ENCODE measurements around the gene FUZ.

The FUZ gene, protein sequence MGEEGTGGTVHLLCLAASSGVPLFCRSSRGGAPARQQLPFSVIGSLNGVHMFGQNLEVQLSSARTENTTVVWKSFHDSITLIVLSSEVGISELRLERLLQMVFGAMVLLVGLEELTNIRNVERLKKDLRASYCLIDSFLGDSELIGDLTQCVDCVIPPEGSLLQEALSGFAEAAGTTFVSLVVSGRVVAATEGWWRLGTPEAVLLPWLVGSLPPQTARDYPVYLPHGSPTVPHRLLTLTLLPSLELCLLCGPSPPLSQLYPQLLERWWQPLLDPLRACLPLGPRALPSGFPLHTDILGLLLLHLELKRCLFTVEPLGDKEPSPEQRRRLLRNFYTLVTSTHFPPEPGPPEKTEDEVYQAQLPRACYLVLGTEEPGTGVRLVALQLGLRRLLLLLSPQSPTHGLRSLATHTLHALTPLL
- total RNA-seq: 7.0 to 10.1 reads per million in 2 experiments

GRCh38 chr19:49812997-49813861, at the start of gene FUZ:
Gene FUZ (minus strand): TSS chr19:49813292. CDS start chr19:49813106, 186 bp downstream.
- peak; percentile 90 for DNase-seq (ENCODE audit: low read depth)

DNA sequence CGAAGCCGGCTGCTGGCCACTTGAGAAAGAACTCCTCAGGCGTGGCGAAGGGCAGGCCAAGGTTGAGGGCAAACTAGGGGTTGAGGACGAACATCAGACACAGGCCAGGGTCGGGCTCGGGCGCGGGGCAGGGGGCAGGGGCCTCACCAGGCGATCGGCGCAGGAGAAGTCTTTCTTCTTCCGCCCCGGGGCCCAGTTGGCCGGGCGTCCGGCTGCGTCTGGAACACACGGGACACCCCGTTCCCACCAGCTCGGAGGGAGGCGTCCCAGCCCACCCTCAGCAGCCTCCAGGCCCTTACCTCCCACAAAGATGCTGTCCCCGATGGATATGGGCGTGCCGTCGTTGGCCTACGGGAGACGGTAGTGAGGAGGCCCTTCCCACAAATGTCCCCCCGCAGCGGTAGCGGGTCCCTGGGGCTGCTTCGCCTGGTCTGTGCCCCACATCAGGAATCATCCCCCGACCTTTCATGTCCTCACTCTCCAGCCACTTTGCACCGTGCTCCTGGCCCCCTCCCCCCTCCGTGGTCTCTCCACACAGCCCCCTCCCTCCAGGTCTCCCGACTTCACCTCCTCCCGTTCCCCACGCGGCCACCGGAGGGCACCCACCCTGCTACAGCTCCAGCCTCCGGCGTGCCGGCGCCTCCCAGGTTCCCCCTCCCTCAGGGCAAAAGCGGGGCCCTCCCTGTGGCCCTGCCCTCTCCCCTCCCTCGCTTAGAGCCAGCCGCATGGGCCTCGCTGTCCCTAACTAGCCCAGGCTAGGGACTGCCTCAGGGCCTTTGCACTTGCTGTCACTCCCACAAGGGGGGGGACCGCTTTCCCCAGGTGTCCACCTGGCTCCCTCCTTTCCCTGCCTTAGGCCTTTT, 49.5 kb upstream of the FUZ start:
- DNase-seq (ENCODE audit: low read depth): no peak

DNA sequence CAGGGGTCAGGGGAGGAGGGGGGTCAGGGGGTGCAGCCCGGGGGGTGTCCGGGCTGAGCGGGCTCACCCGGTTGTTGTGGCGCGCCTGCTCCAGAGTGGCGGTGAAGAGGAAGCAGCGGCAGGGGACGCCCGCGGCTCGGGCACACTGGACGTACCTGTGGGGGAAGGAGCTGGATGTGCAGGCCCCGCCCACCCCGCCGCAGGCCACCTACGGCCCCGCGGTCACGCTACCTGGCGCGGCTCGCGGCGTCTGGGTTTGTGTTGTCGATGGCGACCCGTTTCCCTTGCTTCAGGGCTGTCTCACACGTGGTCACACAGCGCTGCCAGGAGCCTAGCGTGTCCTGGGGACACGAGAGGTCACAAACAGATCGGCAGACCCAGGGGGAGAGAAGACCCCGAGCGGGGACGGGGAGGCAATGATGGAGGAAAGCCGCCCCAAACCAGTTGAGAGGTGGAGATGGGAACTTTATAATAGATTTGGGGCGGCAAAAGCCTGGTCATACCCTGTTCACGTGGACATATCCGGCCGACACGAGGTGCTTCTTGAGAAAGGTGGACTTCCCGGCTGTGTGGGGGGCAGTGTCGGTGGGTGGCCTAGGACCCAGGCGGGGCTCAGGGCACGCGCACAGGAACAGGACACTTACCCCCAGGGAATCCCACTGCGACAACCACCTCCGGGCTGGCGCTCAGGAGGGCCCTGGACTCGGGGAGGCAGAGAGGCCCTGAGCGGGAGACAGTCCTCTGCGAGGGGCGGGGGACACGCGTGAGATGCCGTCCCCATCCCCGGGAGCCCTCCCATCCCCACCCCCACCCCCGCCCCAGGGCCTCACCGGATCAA, 48.7 kb upstream of the FUZ start:
- no peak for DNase-seq (ENCODE audit: low read depth)

DNA sequence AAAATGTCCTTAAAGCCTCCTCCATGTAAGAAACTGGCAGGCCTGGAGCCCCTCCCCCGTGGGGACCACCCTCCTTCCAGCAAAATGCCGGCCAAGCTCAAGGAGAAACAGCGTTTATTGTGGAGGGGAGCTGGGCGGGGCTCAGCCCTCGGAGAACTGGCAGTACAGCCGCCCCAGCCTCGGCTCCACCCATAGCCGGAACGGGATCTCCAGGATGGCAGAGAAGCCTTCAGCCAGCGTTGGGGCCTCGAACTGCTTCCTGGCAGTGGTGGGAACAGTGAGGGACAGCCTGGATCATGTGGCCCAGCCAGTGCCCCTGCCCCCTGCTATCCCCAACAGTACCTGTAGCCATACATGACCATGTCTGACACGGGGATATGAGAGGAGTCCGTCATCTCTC, 48.0 kb upstream of the FUZ start:
- no peak for DNase-seq (ENCODE audit: low read depth)

- DNase-seq (ENCODE audit: low read depth): no peak
Measured at GRCh38 chr19:49860336-49861102, 47.4 kb upstream of the FUZ start.

GRCh38 chr19:49859682-49860335, 46.7 kb upstream of the FUZ start:
- DNase-seq (ENCODE audit: low read depth): no peak

GRCh38 chr19:49858088-49858985, 45.2 kb upstream of the FUZ start:
- no peak for DNase-seq (ENCODE audit: low read depth)

DNA sequence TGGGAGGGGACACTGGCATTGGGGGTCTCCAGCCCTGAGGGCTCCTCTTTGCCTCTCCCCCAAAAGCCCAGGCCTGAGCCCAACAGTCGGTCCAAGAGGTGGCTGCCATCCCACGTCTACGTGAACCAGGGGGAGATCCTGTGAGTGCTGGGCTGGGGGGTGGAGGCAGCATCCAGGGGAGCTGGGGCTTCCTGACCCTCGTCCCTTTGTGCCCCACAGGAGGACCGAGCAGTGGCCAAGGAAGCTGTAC, 44.7 kb upstream of the FUZ start:
- DNase-seq (ENCODE audit: low read depth): no peak

DNA sequence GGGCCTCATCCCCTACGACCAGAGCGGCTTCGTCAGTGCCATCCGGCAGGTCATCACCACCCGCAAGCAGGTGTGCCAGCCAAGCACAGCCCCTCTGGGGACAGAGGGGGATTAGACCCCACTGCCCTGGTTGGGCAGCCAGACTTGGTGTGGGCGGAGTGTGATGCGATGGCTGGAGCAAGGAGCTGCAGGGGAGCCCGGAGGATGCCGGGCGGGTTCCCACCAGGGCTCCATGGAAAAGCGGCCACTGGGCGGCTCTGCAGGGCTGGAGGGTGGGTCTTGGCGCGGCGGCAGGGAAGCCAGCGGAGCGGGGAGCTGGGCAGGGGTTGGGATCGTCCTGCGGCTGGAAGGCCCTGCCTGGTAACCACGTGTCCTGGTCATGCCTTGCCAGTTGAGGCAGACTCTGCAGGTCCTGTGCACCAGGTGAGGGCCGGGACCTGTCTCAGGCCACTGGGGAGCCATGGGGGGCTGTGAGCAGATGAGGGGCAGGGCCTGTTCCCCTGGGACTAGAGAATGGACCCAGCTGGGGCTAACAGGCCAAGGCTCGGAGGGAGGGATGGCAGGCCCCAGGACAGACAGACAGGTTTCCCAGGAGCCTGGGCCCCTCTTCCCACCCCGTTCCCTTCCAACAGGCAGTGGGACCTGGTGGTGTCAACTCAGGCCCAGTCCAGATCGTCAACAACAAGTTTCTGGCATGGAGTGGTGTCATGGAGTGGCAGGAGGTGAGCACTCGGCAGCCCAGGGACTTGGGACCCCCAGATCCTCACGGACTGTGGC, 44.2 kb upstream of the FUZ start:
- no peak for DNase-seq (ENCODE audit: low read depth)

DNA sequence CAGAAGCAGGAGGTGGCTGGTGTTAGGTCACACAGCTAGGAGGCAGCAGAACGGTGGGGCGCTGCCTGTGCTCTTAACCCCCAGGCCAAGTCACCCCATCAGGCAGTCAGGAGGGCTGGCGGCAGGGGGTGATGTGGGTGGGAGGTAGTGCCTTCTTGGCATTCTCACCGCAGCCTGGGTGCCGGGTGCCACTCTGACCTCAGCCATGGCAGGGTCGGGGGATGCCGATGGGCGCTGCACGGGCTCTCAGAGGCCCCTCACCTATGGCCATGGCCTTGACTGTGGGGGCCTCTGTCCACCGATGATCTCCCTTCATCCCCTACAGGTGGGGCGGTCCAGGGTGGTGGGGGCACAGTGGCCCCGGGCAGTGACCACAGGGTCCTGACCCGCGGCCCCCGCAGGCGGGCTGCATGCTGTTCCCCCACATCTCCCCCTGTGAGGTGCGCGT, 43.5 kb upstream of the FUZ start:
- no peak for DNase-seq (ENCODE audit: low read depth)

GRCh38 chr19:49855676-49856573, 42.8 kb upstream of the FUZ start:
- no peak for DNase-seq (ENCODE audit: low read depth)

DNA sequence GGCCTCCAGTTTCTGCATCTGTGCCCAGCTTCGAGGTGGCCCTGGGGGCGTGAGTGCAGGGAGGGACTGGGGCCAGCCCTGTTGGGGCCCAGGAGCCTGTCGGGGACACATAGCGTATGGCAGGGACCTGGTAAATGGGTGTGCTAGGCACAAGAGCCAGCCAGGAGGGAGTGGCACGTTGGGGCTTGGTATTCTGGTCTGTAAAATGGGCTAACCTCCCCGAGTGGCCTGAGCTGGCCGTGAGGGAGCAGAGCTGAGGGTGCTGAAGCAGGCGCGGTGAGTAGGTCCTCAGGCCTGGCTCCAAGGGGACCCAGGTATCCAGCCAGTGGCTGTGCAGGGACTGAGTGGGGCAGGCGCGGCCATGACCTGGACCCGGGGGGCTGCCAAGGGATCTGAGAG, 42.2 kb upstream of the FUZ start:
- DNase-seq (ENCODE audit: low read depth): no peak

GRCh38 chr19:49854378-49855263, 41.5 kb upstream of the FUZ start:
- no peak for DNase-seq (ENCODE audit: low read depth)

GRCh38 chr19:49853852-49854377, 40.8 kb upstream of the FUZ start:
- no peak for DNase-seq (ENCODE audit: low read depth)

GRCh38 chr19:49852631-49853126, 39.6 kb upstream of the FUZ start:
- no peak for DNase-seq (ENCODE audit: low read depth)
